Activated CD4-positive, CD25-positive, alpha-beta regulatory T cell treated with anti-CD3 and anti-CD28 coated beads, Interleukin-2, amount 50 U/mL, for 16 hours (primary cell): ENCODE measurements around the gene NAALADL2.
"Not testable (repeated sequence)": the region's sequence is repeated elsewhere in the genome, so short reads cannot be mapped to it uniquely, and the experiment has no call there.

Experiments used
- DNase-seq: peaks from one replicate; pipeline ENCODE4 v3.0.0-alpha.2; 2020; ENCODE audit warnings: low read depth, low spot score

Gene NAALADL2

GRCh38 chr3:175421902-175422301 is 562.8 kb downstream of the NAALADL2 start:
- DNase-seq = no peak

- no peak for DNase-seq
These were observed 563.6 kb downstream of the NAALADL2 start for GRCh38 chr3:175422744-175423143.

- DNase-seq = not testable (repeated sequence)
These were observed 564.7 kb downstream of the NAALADL2 start for GRCh38 chr3:175423848-175424247.

- no peak for DNase-seq
These were observed 567.7 kb downstream of the NAALADL2 start for GRCh38 chr3:175426805-175427204.

GRCh38 chr3:175428466-175428865 is 569.3 kb downstream of the NAALADL2 start:
- no peak for DNase-seq

GRCh38 chr3:175430983-175431773 is 572.0 kb downstream of the NAALADL2 start:
- DNase-seq = no peak

GRCh38 chr3:175432376-175433025 is 573.4 kb downstream of the NAALADL2 start:
- no peak for DNase-seq

- no peak for DNase-seq
These were observed 574.0 kb downstream of the NAALADL2 start for GRCh38 chr3:175433026-175433674.

GRCh38 chr3:175434561-175434960 is 575.4 kb downstream of the NAALADL2 start:
- no peak for DNase-seq

GRCh38 chr3:175443682-175444081 is 584.5 kb downstream of the NAALADL2 start:
- no peak for DNase-seq

- DNase-seq = no peak
These were observed 586.6 kb downstream of the NAALADL2 start for GRCh38 chr3:175445741-175446140.

- DNase-seq = no peak
These were observed 588.4 kb downstream of the NAALADL2 start for GRCh38 chr3:175447521-175447920.

- no peak for DNase-seq
These were observed 594.2 kb downstream of the NAALADL2 start for GRCh38 chr3:175453361-175453760.

GRCh38 chr3:175456466-175456865 is 597.3 kb downstream of the NAALADL2 start:
- DNase-seq = no peak

GRCh38 chr3:175457301-175457700 is 598.2 kb downstream of the NAALADL2 start:
- no peak for DNase-seq

- not testable (repeated sequence) for DNase-seq
These were observed 601.8 kb downstream of the NAALADL2 start for GRCh38 chr3:175460849-175461399.

- DNase-seq = no peak
These were observed 605.2 kb downstream of the NAALADL2 start for GRCh38 chr3:175464362-175464761.

GRCh38 chr3:175469124-175469523 is 610.0 kb downstream of the NAALADL2 start:
- no peak for DNase-seq

GRCh38 chr3:175475765-175476164 is 616.6 kb downstream of the NAALADL2 start:
- no peak for DNase-seq

- no peak for DNase-seq
These were observed 617.4 kb downstream of the NAALADL2 start for GRCh38 chr3:175476489-175476888.

- DNase-seq = no peak
These were observed 618.6 kb downstream of the NAALADL2 start for GRCh38 chr3:175477651-175478224.

GRCh38 chr3:175478301-175478700 is 619.2 kb downstream of the NAALADL2 start:
- DNase-seq = no peak
